Astrocyte (in vitro differentiated cells and primary cell): ENCODE results near the gene POLR2M. TPM values are rescaled to one million over a fixed set of nuclear protein-coding genes. Genes with fewer than 3 reads are reported as not detected.

Source experiments
- DNase-seq: peaks from one replicate; pipeline ENCODE4 v3.0.0-alpha.2; 2010; ENCODE audit warnings: low read depth
- FAIRE-seq: peaks from 2 replicates; lab custom pipeline; 2011; peaks lifted over from hg19 to GRCh38; lab: Jason Lieb, UNC
- H2AFZ ChIP-seq: 2 replicates; pipeline ENCODE4 v1.6.0; 2012; ENCODE audit warnings: low read depth, low read length, inconsistent platforms
- H3K27ac ChIP-seq: 2 replicates; pipeline ENCODE4 v1.5.1; 2011; ENCODE audit warnings: low read depth, low read length, inconsistent platforms
- H3K27me3 ChIP-seq: 2 replicates; pipeline ENCODE4 v1.6.0; 2011; ENCODE audit warnings: low read length, inconsistent platforms; ENCODE audit not compliant: insufficient read depth
- H3K36me3 ChIP-seq: 2 replicates; pipeline ENCODE4 v1.5.1; 2011; ENCODE audit warnings: low read length, inconsistent platforms; ENCODE audit not compliant: insufficient read depth
- H3K4me1 ChIP-seq: 2 replicates; pipeline ENCODE4 v1.5.1; 2011; ENCODE audit warnings: low read length, inconsistent platforms; ENCODE audit not compliant: insufficient read depth
- H3K4me2 ChIP-seq: 2 replicates; pipeline ENCODE4 v1.6.0; 2012; ENCODE audit warnings: low read length, inconsistent platforms
- H3K4me3 ChIP-seq: 2 replicates; pipeline ENCODE4 v1.5.1; 2011; ENCODE audit warnings: low read depth, mild to moderate bottlenecking, low read length, inconsistent platforms; ENCODE audit not compliant: insufficient read depth
- H3K79me2 ChIP-seq: 2 replicates; pipeline ENCODE4 v1.6.0; 2012; ENCODE audit warnings: mild to moderate bottlenecking, low read length, inconsistent platforms; ENCODE audit not compliant: insufficient read depth
- H3K9ac ChIP-seq: 2 replicates; pipeline ENCODE4 v1.6.0; 2012; ENCODE audit warnings: mild to moderate bottlenecking, low read length, inconsistent platforms
- H3K9me3 ChIP-seq: 2 replicates; pipeline ENCODE4 v1.5.1; 2012; ENCODE audit warnings: low read depth, mild to moderate bottlenecking, low read length, inconsistent platforms; ENCODE audit not compliant: insufficient read depth
- H4K20me1 ChIP-seq: 2 replicates; pipeline ENCODE4 v1.6.0; 2012; ENCODE audit warnings: low read length, inconsistent platforms; ENCODE audit not compliant: insufficient read depth
- H3K27ac Mint-ChIP-seq: one replicate; pipeline ENCODE4 v1.8.0; 2021; ENCODE audit warnings: mild to moderate bottlenecking, mixed read lengths; ENCODE audit not compliant: unreplicated experiment
- H3K27me3 Mint-ChIP-seq: one replicate; pipeline ENCODE4 v1.8.0; 2021; ENCODE audit warnings: low read depth, mixed read lengths; ENCODE audit not compliant: unreplicated experiment
- H3K36me3 Mint-ChIP-seq: one replicate; pipeline ENCODE4 v1.8.0; 2021; ENCODE audit warnings: low read depth, mixed read lengths; ENCODE audit not compliant: unreplicated experiment
- H3K4me1 Mint-ChIP-seq: one replicate; pipeline ENCODE4 v1.8.0; 2021; ENCODE audit warnings: low read depth, mixed read lengths; ENCODE audit not compliant: unreplicated experiment
- H3K4me3 Mint-ChIP-seq: one replicate; pipeline ENCODE4 v1.8.0; 2021; ENCODE audit warnings: mild to moderate bottlenecking, moderate library complexity, mixed read lengths; ENCODE audit not compliant: unreplicated experiment
- H3K9me3 Mint-ChIP-seq: one replicate; pipeline ENCODE4 v1.8.0; 2021; ENCODE audit warnings: mild to moderate bottlenecking, mixed read lengths; ENCODE audit not compliant: unreplicated experiment
- EZH2 ChIP-seq: IDR thresholded peaks from 2 replicates; pipeline ENCODE4 v1.6.1; 2012; ENCODE audit warnings: mild to moderate bottlenecking, low read length, inconsistent platforms; ENCODE audit not compliant: insufficient read depth
- total RNA-seq: library from RNA; stranded (reverse); gene quantifications from 2 replicates; pipeline ENCODE4 v1.2.1, GENCODE V29; 2021
- TF ChIP-seq, protein P1 (sequence below): IDR thresholded peaks from 2 replicates; pipeline ENCODE4 v1.5.1; 2011; ENCODE audit warnings: low read depth, mild to moderate bottlenecking, inconsistent platforms, low read length, moderate library complexity; ENCODE audit not compliant: insufficient read depth

Gene POLR2M
- total RNA-seq, 1 donor from 2014 or later, result 61.4 TPM

DNA sequence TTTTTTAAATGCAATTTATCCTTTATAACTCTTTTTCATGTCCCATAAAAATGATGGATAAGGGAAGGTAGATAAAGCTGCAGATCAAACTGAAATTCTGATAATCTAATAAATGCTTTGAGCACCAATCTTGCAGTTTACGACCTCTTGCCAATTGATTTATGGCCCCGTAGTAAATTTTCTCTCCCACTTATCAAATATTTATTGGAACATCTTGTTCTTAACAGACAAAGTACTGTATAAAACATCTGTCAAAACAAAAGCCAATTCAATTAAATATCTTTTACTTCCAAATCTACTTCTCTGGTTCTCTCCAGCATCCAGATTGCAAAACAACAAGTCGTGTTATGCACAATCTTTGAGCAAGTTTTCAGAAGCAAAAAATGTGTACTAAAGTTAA lies 34.6 kb downstream of the POLR2M start:
- Histone ChIP-seq H3K4me3 (no peak overlapping the region), H3K79me2 (no peaks in the 10 kb centered on the region)
- no peak for FAIRE-seq

DNA sequence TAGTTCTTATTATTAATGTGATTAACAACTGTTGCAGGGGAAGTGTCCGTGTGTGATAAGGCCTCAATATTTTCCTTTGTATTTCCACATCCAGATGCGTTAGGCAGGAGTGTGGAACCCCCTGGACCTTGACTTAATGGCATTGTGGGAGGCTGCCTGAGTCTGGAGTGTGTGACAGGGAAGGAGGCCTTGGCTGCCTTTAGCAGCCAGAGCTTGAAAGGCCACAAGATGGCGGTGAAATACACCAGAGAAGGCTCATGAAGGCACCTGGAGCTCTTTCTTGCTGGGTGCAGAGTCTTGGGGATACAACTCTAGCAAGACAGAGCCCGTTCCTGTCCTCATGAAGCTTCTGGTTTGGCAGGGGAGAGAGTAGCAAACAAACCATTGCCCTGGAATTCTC lies 36.9 kb downstream of the POLR2M start:
- FAIRE-seq (no peak), DNase-seq (no peak)
- Mint-ChIP-seq H3K4me1 (no peaks in the 10 kb centered on the region), H3K4me3 (no peak overlapping the region), H3K36me3 (no peaks in the 10 kb centered on the region), H3K27me3 (peaks cover 16% of the 10 kb centered on the region), H3K27ac (peak overlapping the region; percentile 23), H3K9me3 (no peaks in the 10 kb centered on the region)
- H3K79me2 ChIP-seq, result no peaks in the 10 kb centered on the region
- no peak overlapping the region for H3K4me2 ChIP-seq
- H2AFZ ChIP-seq, result no peak overlapping the region
- H3K27me3 ChIP-seq, result no peaks in the 10 kb centered on the region
- H3K9me3 ChIP-seq, result no peaks in the 10 kb centered on the region
- H3K4me1 ChIP-seq, result no peaks in the 10 kb centered on the region
- H3K4me3 ChIP-seq, result no peak overlapping the region
- no peak overlapping the region for H3K27ac ChIP-seq
- no peaks in the 10 kb centered on the region for H4K20me1 ChIP-seq
- H3K9ac ChIP-seq, result no peak overlapping the region
- no peaks in the 10 kb centered on the region for H3K36me3 ChIP-seq
- TF ChIP-seq EZH2, result no peak
- TF ChIP-seq, protein P1, sequence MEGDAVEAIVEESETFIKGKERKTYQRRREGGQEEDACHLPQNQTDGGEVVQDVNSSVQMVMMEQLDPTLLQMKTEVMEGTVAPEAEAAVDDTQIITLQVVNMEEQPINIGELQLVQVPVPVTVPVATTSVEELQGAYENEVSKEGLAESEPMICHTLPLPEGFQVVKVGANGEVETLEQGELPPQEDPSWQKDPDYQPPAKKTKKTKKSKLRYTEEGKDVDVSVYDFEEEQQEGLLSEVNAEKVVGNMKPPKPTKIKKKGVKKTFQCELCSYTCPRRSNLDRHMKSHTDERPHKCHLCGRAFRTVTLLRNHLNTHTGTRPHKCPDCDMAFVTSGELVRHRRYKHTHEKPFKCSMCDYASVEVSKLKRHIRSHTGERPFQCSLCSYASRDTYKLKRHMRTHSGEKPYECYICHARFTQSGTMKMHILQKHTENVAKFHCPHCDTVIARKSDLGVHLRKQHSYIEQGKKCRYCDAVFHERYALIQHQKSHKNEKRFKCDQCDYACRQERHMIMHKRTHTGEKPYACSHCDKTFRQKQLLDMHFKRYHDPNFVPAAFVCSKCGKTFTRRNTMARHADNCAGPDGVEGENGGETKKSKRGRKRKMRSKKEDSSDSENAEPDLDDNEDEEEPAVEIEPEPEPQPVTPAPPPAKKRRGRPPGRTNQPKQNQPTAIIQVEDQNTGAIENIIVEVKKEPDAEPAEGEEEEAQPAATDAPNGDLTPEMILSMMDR, result no peak

More for the DNA sequence above, 34.6 kb downstream of the POLR2M start:
- H2AFZ ChIP-seq, result no peak overlapping the region
- DNase-seq, result no peak
- H3K9ac ChIP-seq, result no peak overlapping the region
- no peak overlapping the region for H3K4me3 Mint-ChIP-seq
- no peak overlapping the region for H3K27ac ChIP-seq
- no peaks in the 10 kb centered on the region for H3K36me3 Mint-ChIP-seq
- H3K9me3 Mint-ChIP-seq, result peaks cover 6% of the 10 kb centered on the region
- no peaks in the 10 kb centered on the region for H3K36me3 ChIP-seq
- no peaks in the 10 kb centered on the region for H3K27me3 ChIP-seq
- no peak overlapping the region for H3K27ac Mint-ChIP-seq
- no peaks in the 10 kb centered on the region for H3K9me3 ChIP-seq
- H3K4me2 ChIP-seq, result no peak overlapping the region
- no peaks in the 10 kb centered on the region for H4K20me1 ChIP-seq
- H3K4me1 ChIP-seq, result no peaks in the 10 kb centered on the region
- no peaks in the 10 kb centered on the region for H3K4me1 Mint-ChIP-seq
- TF ChIP-seq EZH2, result no peak
- TF ChIP-seq, protein P1, result no peak
- H3K27me3 Mint-ChIP-seq, result peaks cover 11% of the 10 kb centered on the region

DNA sequence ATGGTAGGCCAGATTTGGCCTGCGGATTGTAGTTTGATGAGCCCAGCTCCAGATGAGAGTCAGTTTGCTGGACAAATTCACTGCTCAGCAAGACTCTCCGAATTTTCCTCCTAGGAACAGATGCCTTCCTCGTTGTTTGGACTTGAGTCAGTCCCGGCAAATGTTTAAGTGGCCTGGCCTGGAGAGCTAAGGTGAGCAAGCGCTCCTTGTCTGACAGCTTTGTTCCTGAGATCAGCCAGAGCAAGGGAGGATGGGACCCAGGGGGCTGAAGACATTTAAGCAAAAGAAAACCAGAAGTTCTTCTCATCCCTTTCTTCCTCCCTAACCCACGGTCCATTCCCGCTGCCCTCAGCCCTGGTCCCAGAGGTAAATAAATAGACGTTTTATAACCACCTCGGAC lies 40.3 kb downstream of the POLR2M start:
- H3K79me2 ChIP-seq, result no peaks in the 10 kb centered on the region
- no peaks in the 10 kb centered on the region for H3K27me3 ChIP-seq
- FAIRE-seq (no peak), DNase-seq (no peak)
- H2AFZ ChIP-seq, result no peak overlapping the region
- peaks cover 17% of the 10 kb centered on the region for H3K27me3 Mint-ChIP-seq
- H3K27ac Mint-ChIP-seq, result no peak overlapping the region
- no peaks in the 10 kb centered on the region for H4K20me1 ChIP-seq
- H3K36me3 Mint-ChIP-seq, result no peaks in the 10 kb centered on the region
- no peaks in the 10 kb centered on the region for H3K4me1 ChIP-seq
- no peaks in the 10 kb centered on the region for H3K9me3 Mint-ChIP-seq
- no peaks in the 10 kb centered on the region for H3K9me3 ChIP-seq
- no peaks in the 10 kb centered on the region for H3K4me1 Mint-ChIP-seq
- TF ChIP-seq, protein P1, result no peak
- TF ChIP-seq EZH2, result no peak
- no peaks in the 10 kb centered on the region for H3K36me3 ChIP-seq
- H3K4me3 ChIP-seq, result no peak overlapping the region
- no peak overlapping the region for H3K4me3 Mint-ChIP-seq
- no peak overlapping the region for H3K27ac ChIP-seq
- H3K4me2 ChIP-seq, result peak overlapping the region; percentile 49
- peak overlapping the region; percentile 8 for H3K9ac ChIP-seq
